GM12874 (cell line): Measurements from ENCODE around the gene CD44.

ENCODE experiments used
- CTCF ChIP-seq: IDR thresholded peaks from 2 replicates; pipeline ENCODE4 v1.5.1; 2011; ENCODE audit warnings: low read depth, mild to moderate bottlenecking, control low read depth, low read length, moderate library complexity; ENCODE audit not compliant: insufficient read depth

Gene CD44

GRCh38 chr11:35261197-35261596 is 122.2 kb downstream of the CD44 start:
- no peak for TF ChIP-seq CTCF

GRCh38 chr11:35262056-35262455 is 123.1 kb downstream of the CD44 start:
- no peak for TF ChIP-seq CTCF

- TF ChIP-seq CTCF = no peak
Observed at GRCh38 chr11:35262735-35263134, 123.8 kb downstream of the CD44 start.

GRCh38 chr11:35265755-35266454 is 126.9 kb downstream of the CD44 start:
- TF ChIP-seq CTCF = no peak

GRCh38 chr11:35267504-35267903 is 128.5 kb downstream of the CD44 start:
- no peak for TF ChIP-seq CTCF

- TF ChIP-seq CTCF = no peak
Observed at GRCh38 chr11:35270342-35270741, 131.4 kb downstream of the CD44 start.

GRCh38 chr11:35271031-35271430 is 132.1 kb downstream of the CD44 start:
- no peak for TF ChIP-seq CTCF
